Activated naive CD4-positive, alpha-beta T cell treated with anti-CD3 and anti-CD28 coated beads, Interleukin-2, amount 50 U/mL, for 24 hours (primary cell): ENCODE data around the gene LARP4.
A peak's percentile ranks its signal among the peaks of the same experiment; 100 is the strongest.

Source experiments
- H3K27ac Mint-ChIP-seq: one replicate; pipeline ENCODE4 v1.8.0; 2021; ENCODE audit warnings: mild to moderate bottlenecking, mixed read lengths
- H3K27me3 Mint-ChIP-seq: one replicate; pipeline ENCODE4 v1.8.0; 2021; ENCODE audit warnings: mixed read lengths
- H3K36me3 Mint-ChIP-seq: one replicate; pipeline ENCODE4 v1.8.0; 2021; ENCODE audit warnings: mixed read lengths
- H3K4me1 Mint-ChIP-seq: one replicate; pipeline ENCODE4 v1.8.0; 2021; ENCODE audit warnings: mixed read lengths
- H3K4me3 Mint-ChIP-seq: one replicate; pipeline ENCODE4 v1.8.0; 2021; ENCODE audit warnings: mild to moderate bottlenecking, mixed read lengths
- H3K9me3 Mint-ChIP-seq: one replicate; pipeline ENCODE4 v1.8.0; 2021; ENCODE audit warnings: mixed read lengths

The LARP4 gene

GRCh38 chr12:50504798-50505674 lies 104.4 kb downstream of the LARP4 start, which contains the start of gene DIP2B:
Gene DIP2B, plus strand, starts transcription at chr12:50504985. Its CDS starts 156 bp downstream, at chr12:50505141.
- H3K9me3 Mint-ChIP-seq = no peaks in the 10 kb centered on the region
- peak within 1 kb of the TSS; percentile 96 for H3K4me3 Mint-ChIP-seq
- no peaks in the 10 kb centered on the region for H3K27me3 Mint-ChIP-seq
- H3K36me3 Mint-ChIP-seq = no peaks in the 10 kb centered on the region
- peaks cover 45% of the 10 kb centered on the region for H3K4me1 Mint-ChIP-seq
- peak within 1 kb of the TSS; percentile 97 for H3K27ac Mint-ChIP-seq

- Mint-ChIP-seq H3K27ac (peak overlapping the region; percentile 97), H3K4me3 (peak overlapping the region; percentile 96), H3K36me3 (no peaks in the 10 kb centered on the region), H3K9me3 (no peaks in the 10 kb centered on the region), H3K27me3 (no peaks in the 10 kb centered on the region), H3K4me1 (peaks cover 51% of the 10 kb centered on the region)
Observed at GRCh38 chr12:50505675-50506530, 105.2 kb downstream of the LARP4 start.

GRCh38 chr12:50506753-50507473 lies 106.2 kb downstream of the LARP4 start:
- Mint-ChIP-seq H3K4me3 (peak overlapping the region; percentile 96), H3K36me3 (no peaks in the 10 kb centered on the region), H3K27ac (peak overlapping the region; percentile 97), H3K4me1 (peaks cover 51% of the 10 kb centered on the region), H3K27me3 (no peaks in the 10 kb centered on the region), H3K9me3 (no peaks in the 10 kb centered on the region)

- no peaks in the 10 kb centered on the region for H3K36me3 Mint-ChIP-seq
- no peaks in the 10 kb centered on the region for H3K27me3 Mint-ChIP-seq
- no peaks in the 10 kb centered on the region for H3K9me3 Mint-ChIP-seq
- H3K27ac Mint-ChIP-seq = peak overlapping the region; percentile 97
- H3K4me1 Mint-ChIP-seq = peaks cover 54% of the 10 kb centered on the region
- H3K4me3 Mint-ChIP-seq = peak overlapping the region; percentile 96
Observed at GRCh38 chr12:50507474-50507838, 106.8 kb downstream of the LARP4 start.

- Mint-ChIP-seq H3K4me1 (peaks cover 58% of the 10 kb centered on the region), H3K9me3 (no peaks in the 10 kb centered on the region), H3K36me3 (no peaks in the 10 kb centered on the region), H3K4me3 (peak overlapping the region; percentile 96), H3K27ac (peak overlapping the region; percentile 95), H3K27me3 (no peaks in the 10 kb centered on the region)
Observed at GRCh38 chr12:50507930-50508329, 107.2 kb downstream of the LARP4 start.

- H3K27me3 Mint-ChIP-seq = no peaks in the 10 kb centered on the region
- no peaks in the 10 kb centered on the region for H3K9me3 Mint-ChIP-seq
- peak overlapping the region; percentile 95 for H3K27ac Mint-ChIP-seq
- peak overlapping the region; percentile 96 for H3K4me3 Mint-ChIP-seq
- peaks cover 63% of the 10 kb centered on the region for H3K4me1 Mint-ChIP-seq
- no peaks in the 10 kb centered on the region for H3K36me3 Mint-ChIP-seq
Observed at GRCh38 chr12:50508414-50508813, 107.7 kb downstream of the LARP4 start.

- Mint-ChIP-seq H3K27ac (peak overlapping the region; percentile 95), H3K9me3 (no peaks in the 10 kb centered on the region), H3K27me3 (no peaks in the 10 kb centered on the region), H3K4me3 (peak overlapping the region; percentile 96), H3K36me3 (no peaks in the 10 kb centered on the region), H3K4me1 (peaks cover 70% of the 10 kb centered on the region)
Observed at GRCh38 chr12:50508970-50509663, 108.4 kb downstream of the LARP4 start.

- H3K36me3 Mint-ChIP-seq = peaks cover 5% of the 10 kb centered on the region
- peak overlapping the region; percentile 98 for H3K27ac Mint-ChIP-seq
- H3K27me3 Mint-ChIP-seq = no peaks in the 10 kb centered on the region
- peaks cover 51% of the 10 kb centered on the region for H3K4me1 Mint-ChIP-seq
- peak overlapping the region; percentile 39 for H3K4me3 Mint-ChIP-seq
- no peaks in the 10 kb centered on the region for H3K9me3 Mint-ChIP-seq
Observed at GRCh38 chr12:50514526-50515276, 114.0 kb downstream of the LARP4 start.

- H3K27ac Mint-ChIP-seq = peak overlapping the region; percentile 98
- no peaks in the 10 kb centered on the region for H3K27me3 Mint-ChIP-seq
- peaks cover 48% of the 10 kb centered on the region for H3K4me1 Mint-ChIP-seq
- peaks cover 5% of the 10 kb centered on the region for H3K36me3 Mint-ChIP-seq
- H3K4me3 Mint-ChIP-seq = peak overlapping the region; percentile 47
- no peaks in the 10 kb centered on the region for H3K9me3 Mint-ChIP-seq
Observed at GRCh38 chr12:50515587-50515986, 114.9 kb downstream of the LARP4 start.

GRCh38 chr12:50517421-50518048 lies 116.8 kb downstream of the LARP4 start:
- no peak overlapping the region for H3K27ac Mint-ChIP-seq
- no peaks in the 10 kb centered on the region for H3K9me3 Mint-ChIP-seq
- peaks cover 7% of the 10 kb centered on the region for H3K36me3 Mint-ChIP-seq
- no peak overlapping the region for H3K4me3 Mint-ChIP-seq
- H3K27me3 Mint-ChIP-seq = no peaks in the 10 kb centered on the region
- peaks cover 59% of the 10 kb centered on the region for H3K4me1 Mint-ChIP-seq

- Mint-ChIP-seq H3K9me3 (no peaks in the 10 kb centered on the region), H3K4me3 (no peak overlapping the region), H3K4me1 (peaks cover 56% of the 10 kb centered on the region), H3K27me3 (no peaks in the 10 kb centered on the region), H3K27ac (no peak overlapping the region), H3K36me3 (peaks cover 9% of the 10 kb centered on the region)
Observed at GRCh38 chr12:50518090-50518489, 117.4 kb downstream of the LARP4 start.

GRCh38 chr12:50519353-50519752 lies 118.7 kb downstream of the LARP4 start:
- no peaks in the 10 kb centered on the region for H3K9me3 Mint-ChIP-seq
- peaks cover 10% of the 10 kb centered on the region for H3K36me3 Mint-ChIP-seq
- peak overlapping the region; percentile 45 for H3K4me3 Mint-ChIP-seq
- peak overlapping the region; percentile 96 for H3K27ac Mint-ChIP-seq
- no peaks in the 10 kb centered on the region for H3K27me3 Mint-ChIP-seq
- H3K4me1 Mint-ChIP-seq = peaks cover 54% of the 10 kb centered on the region

- Mint-ChIP-seq H3K4me3 (peak overlapping the region; percentile 53), H3K9me3 (no peaks in the 10 kb centered on the region), H3K36me3 (peaks cover 8% of the 10 kb centered on the region), H3K4me1 (peaks cover 52% of the 10 kb centered on the region), H3K27ac (peak overlapping the region; percentile 96), H3K27me3 (no peaks in the 10 kb centered on the region)
Observed at GRCh38 chr12:50520416-50521207, 119.9 kb downstream of the LARP4 start.
